ENCODE data around the gene OXCT1. TPM values are rescaled to one million over a fixed set of nuclear protein-coding genes. Genes with fewer than 3 reads are reported as not detected.

The OXCT1 gene
- total and polyA plus RNA-seq, 2 of the 4 experiments (the other 2 are of a cell fraction) = 14.2 to 16.3 TPM

- Histone ChIP-seq H3K4me2 (ENCODE audit: low read depth, low read length) (peak overlapping the region; percentile 57), H3K9ac (ENCODE audit: low read depth, low read length) (no peak overlapping the region)
- POLR2A ChIA-PET (ENCODE audit: unreplicated experiment) = no interaction called here
These were observed 77.0 kb downstream of the OXCT1 start for GRCh38 chr5:41793141-41793770.

More at GRCh38 chr5:41793141-41793770, 77.0 kb downstream of the OXCT1 start:
- H2AK5ac ChIP-seq (ENCODE audit: low read depth, low read length) = no peak overlapping the region; the same call in 1 of the 2 replicates
- H2BK20ac ChIP-seq (ENCODE audit: low read depth, low read length) = peak overlapping the region; percentile 60; the same call in 1 of the 2 replicates
- peak overlapping the region; percentile 73; the same call in 1 of the 2 replicates for H3K27ac ChIP-seq (ENCODE audit: insufficient read depth, low read length)
- H4K5ac ChIP-seq (ENCODE audit: low read depth, low read length) = peak overlapping the region; percentile 16; the same call in 1 of the 2 replicates
- no peaks in the 10 kb centered on the region for H3K9me3 ChIP-seq (ENCODE audit: control insufficient read depth, insufficient read depth, low read length)
- H2AFZ ChIP-seq (replicated peaks; ENCODE audit: low read length, poor library complexity) = no peak overlapping the region
- no peak overlapping the region for H4K91ac ChIP-seq (ENCODE audit: insufficient read depth, low read depth, low read length)
- no peaks in the 10 kb centered on the region for H4K20me1 ChIP-seq (ENCODE audit: insufficient read depth, low read length)
- CTCF ChIA-PET = interaction anchor here (0.7 to 1.4 kb wide), 2 partner anchors 18 to 78 kb away, joined by 3 to 4 read pairs; no protein-coding TSS in a partner anchor
- H3K4me1 ChIP-seq (ENCODE audit: control insufficient read depth, insufficient read depth, low read length) = peaks cover 26% of the 10 kb centered on the region
- H3K14ac ChIP-seq (replicated peaks; ENCODE audit: low read depth, low read length) = no peak overlapping the region
- H3K56ac ChIP-seq (ENCODE audit: extremely low read depth, insufficient read depth, low read length) = 0 out of 2 replicates have a peak overlapping the region, but pooled peaks have one; percentile 59
- H3K79me1 ChIP-seq (ENCODE audit: low read depth in 1 of 2, low read length in 2 of 2) = peaks cover 0 to 12% of the 10 kb centered on the region in 2 experiments; a peak in 2 of 4 replicates
- dilution Hi-C loops (cut with HindIII; ENCODE audit: low sequenced_read_pairs, unreplicated experiment) (no loop called here), in situ Hi-C loops (cut with MboI; ENCODE audit: low sequenced_read_pairs) (no loop called here), intact Hi-C loops (cut with micrococcal nuclease) (no loop called here)
- no CpG with 5 or more reads among the region's 3 CpGs for WGBS, 2 experiments (ENCODE audit: extremely low coverage in 2 of 2, insufficient read length in 1 of 2)
- H3K27me3 ChIP-seq (ENCODE audit: control insufficient read depth, insufficient read depth, low read length) = no peaks in the 10 kb centered on the region
- no peak overlapping the region for H2AK9ac ChIP-seq (replicated peaks; ENCODE audit: low read depth, low read length, poor library complexity)
- ATAC-seq (ENCODE audit: low read depth) = no peak
- no peak overlapping the region for H3K4ac ChIP-seq (ENCODE audit: low read depth, low read length)
- BruUV-seq (replicated peaks) = no TSS peak
- no peak overlapping the region for H3K4me3 ChIP-seq (ENCODE audit: insufficient read depth, low read depth, low read length)
- H3K36me3 ChIP-seq (ENCODE audit: control insufficient read depth, insufficient read depth, low read length) = 0 out of 2 replicates have a peak, but pooled peaks cover 1% of the 10 kb centered on the region
- peak overlapping the region in 1 of 2 experiments; percentile 16; a peak in 1 of 4 replicates for H4K8ac ChIP-seq (ENCODE audit: low read depth in 2 of 2, low read length in 2 of 2)
- H3K23ac ChIP-seq (ENCODE audit: low read depth, low read length) = no peak overlapping the region
- TF ChIP-seq MXI1 (IDR thresholded peaks at IDR 0.05; ENCODE audit: borderline replicate concordance, low read depth, low read length) (no peak), ELK1 (IDR thresholded peaks at IDR 0.05; ENCODE audit: borderline replicate concordance, low read depth, low read length) (no peak), MAFK (IDR thresholded peaks at IDR 0.05; ENCODE audit: low read depth, low read length) (no peak), RCOR1 (IDR thresholded peaks at IDR 0.05; ENCODE audit: insufficient replicate concordance, low read length) (no peak), CHD1 (IDR thresholded peaks at IDR 0.05; ENCODE audit: low read depth, low read length) (no peak), POLR2A (IDR thresholded peaks at IDR 0.05; ENCODE audit: low read depth, low read length) (no peak), NFE2L2 (IDR thresholded peaks at IDR 0.05; ENCODE audit: low read depth, low read length) (no peak), SMC3 (IDR thresholded peaks at IDR 0.05; ENCODE audit: low read depth, low read length) (no peak), MAZ (IDR thresholded peaks at IDR 0.05; ENCODE audit: borderline replicate concordance, low read depth, low read length) (no peak), USF2 (IDR thresholded peaks at IDR 0.05; ENCODE audit: low read depth, low read length) (peak; percentile 34; the same call in 1 of the 2 replicates), CEBPB (IDR thresholded peaks at IDR 0.05; ENCODE audit: low read depth, low read length) (0 out of 2 replicates have a peak, but pooled peaks have one; percentile 11), FOS (IDR thresholded peaks at IDR 0.05; ENCODE audit: low read depth, low read length) (no peak), BHLHE40 (IDR thresholded peaks at IDR 0.05; ENCODE audit: low read depth, low read length) (no peak), RAD21 (IDR thresholded peaks at IDR 0.05; ENCODE audit: low read length) (no peak)
- TF ChIP-seq, protein P1, sequence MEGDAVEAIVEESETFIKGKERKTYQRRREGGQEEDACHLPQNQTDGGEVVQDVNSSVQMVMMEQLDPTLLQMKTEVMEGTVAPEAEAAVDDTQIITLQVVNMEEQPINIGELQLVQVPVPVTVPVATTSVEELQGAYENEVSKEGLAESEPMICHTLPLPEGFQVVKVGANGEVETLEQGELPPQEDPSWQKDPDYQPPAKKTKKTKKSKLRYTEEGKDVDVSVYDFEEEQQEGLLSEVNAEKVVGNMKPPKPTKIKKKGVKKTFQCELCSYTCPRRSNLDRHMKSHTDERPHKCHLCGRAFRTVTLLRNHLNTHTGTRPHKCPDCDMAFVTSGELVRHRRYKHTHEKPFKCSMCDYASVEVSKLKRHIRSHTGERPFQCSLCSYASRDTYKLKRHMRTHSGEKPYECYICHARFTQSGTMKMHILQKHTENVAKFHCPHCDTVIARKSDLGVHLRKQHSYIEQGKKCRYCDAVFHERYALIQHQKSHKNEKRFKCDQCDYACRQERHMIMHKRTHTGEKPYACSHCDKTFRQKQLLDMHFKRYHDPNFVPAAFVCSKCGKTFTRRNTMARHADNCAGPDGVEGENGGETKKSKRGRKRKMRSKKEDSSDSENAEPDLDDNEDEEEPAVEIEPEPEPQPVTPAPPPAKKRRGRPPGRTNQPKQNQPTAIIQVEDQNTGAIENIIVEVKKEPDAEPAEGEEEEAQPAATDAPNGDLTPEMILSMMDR (conservative IDR thresholded peaks at IDR 0.05; ENCODE audit: low read depth, low read length) = no peak
- H2BK120ac ChIP-seq (ENCODE audit: low read depth, low read length) = peak overlapping the region; percentile 42; the same call in 1 of the 2 replicates
- H2BK15ac ChIP-seq (ENCODE audit: low read depth, low read length) = no peak overlapping the region
- peak; percentile 93 for DNase-seq
- peak overlapping the region; percentile 93 for H3K18ac ChIP-seq (ENCODE audit: low read depth, low read length)
- 0 out of 2 replicates have a peak, but pooled peaks cover 7% of the 10 kb centered on the region for H3K9me1 ChIP-seq (ENCODE audit: insufficient read depth, low read length)
- H2BK5ac ChIP-seq (ENCODE audit: low read depth, low read length, poor library complexity, severe bottlenecking) = peak overlapping the region; percentile 86
